A549 treated with ZK216348 at 1 μM for 4 hours (cell line): ENCODE measurements around the gene PLXNA4. TPM values are rescaled to one million over a fixed set of nuclear protein-coding genes. Genes with fewer than 3 reads are reported as not detected.

Experiments used
- total RNA-seq: library from RNA; stranded (reverse); fragments of 200-300 nt; extraction: Qiagen RNA extraction; gene quantifications from 5 replicates; pipeline ENCODE4 v1.2.3, GENCODE V29; 2022; ENCODE audit warnings: low read depth

Gene PLXNA4
- total RNA-seq: 0.49 to 1.6 TPM (median 0.74 TPM) in 5 replicates

DNA sequence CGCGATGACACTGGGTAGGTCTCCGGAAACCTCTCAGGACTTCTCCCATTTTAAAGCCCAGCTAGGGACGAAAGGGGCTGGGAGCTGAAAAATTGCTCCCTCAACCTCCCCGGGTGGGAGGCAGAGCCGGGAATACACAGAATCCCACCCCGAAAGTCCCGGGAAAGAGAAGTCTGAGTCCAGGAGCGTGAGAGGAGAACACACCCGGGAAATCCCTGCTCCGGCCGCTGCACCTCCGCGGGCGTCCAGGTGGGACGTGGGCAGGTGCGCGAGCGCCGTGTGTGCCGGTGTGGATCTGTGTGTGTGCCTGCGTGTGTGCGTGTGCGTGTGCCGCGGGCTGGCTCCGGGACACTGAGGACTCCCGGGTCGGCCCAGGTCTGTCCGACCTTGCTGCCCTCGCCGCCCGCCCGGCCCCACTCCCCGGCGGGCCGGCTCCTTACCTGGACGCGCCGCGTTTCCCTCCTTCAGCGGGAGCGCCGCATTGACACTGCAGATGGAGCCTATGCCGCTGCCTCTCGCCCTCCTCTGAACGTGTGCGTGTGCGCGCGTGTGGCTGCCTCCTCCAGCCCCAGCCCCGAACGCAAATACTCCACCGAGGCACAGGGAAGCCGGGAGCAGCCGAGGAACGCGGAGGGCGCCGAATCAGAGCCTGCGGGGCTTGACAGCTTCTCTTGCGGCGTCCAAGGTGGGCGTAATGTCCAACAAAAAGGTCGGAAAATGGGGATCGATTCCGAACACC is at the start of gene PLXNA4:
PLXNA4 (minus strand) TSS at position 489 of the 739 bp plus-strand sequence. CDS start 67,777 bp downstream, outside the sequence.

